Ovary (tissue), 9 donors: ENCODE data around the gene SLC1A7. TPM values are rescaled to one million over a fixed set of nuclear protein-coding genes. Genes with fewer than 3 reads are reported as not detected.

Experiments used
- DNase-seq, 5 donors: peaks; one replicate each; pipeline ENCODE4 v3.0.0-alpha.2; 2019 to 2020
- H3K27ac ChIP-seq, 2 donors: fragments of 200-600 bp; one replicate each; pipeline versions ENCODE4 v1.5.1 to v1.8.0; 2019 to 2022
- H3K27me3 ChIP-seq: fragments of 200-600 bp; one replicate; pipeline ENCODE4 v1.8.0; 2022
- H3K36me3 ChIP-seq: fragments of 200-600 bp; sonication (generic); one replicate; pipeline ENCODE4 v1.5.1; 2019
- H3K4me1 ChIP-seq: one replicate; pipeline ENCODE4 v1.8.1; 2013; ENCODE audit warnings: mild to moderate bottlenecking, moderate library complexity; ENCODE audit not compliant: insufficient read depth
- H3K4me3 ChIP-seq: fragments of 200-600 bp; sonication (generic); one replicate; pipeline ENCODE4 v1.5.1; 2017
- H3K9me3 ChIP-seq, 2 donors: fragments of 200-600 bp in 1 of 2; sonication (generic) in 1 of 2; one replicate each; pipeline versions ENCODE4 v1.5.1 to v1.8.1; 2013 to 2019; ENCODE audit warnings: mild to moderate bottlenecking in 1 of 2, moderate library complexity in 1 of 2
- EP300 ChIP-seq: sonication (generic); formaldehyde crosslinking; IDR thresholded peaks from one replicate; pipeline ENCODE4 v1.6.1; 2017; ENCODE audit warnings: antibody characterized with exemption
- POLR2A ChIP-seq: fragments of 450-650 bp; IDR thresholded peaks from one replicate; pipeline ENCODE4 v1.6.1; 2017; ENCODE audit warnings: antibody characterized with exemption, mild to moderate bottlenecking, moderate library complexity
- WGBS, 3 donors: extraction: QIAGEN DNeasy Blood & Tissue Kit in 1 of 3; methylation state at CpG; one replicate each; pipeline versions ENCODE4 v1.1.5 to v1.1.7; 2013 to 2017; 5-methylcytosine and 5-hydroxymethylcytosine counted together
- intact Hi-C, 4 donors: fragments of 100-400 bp; cut with DNase I; formaldehyde crosslinking; loops; one replicate each; pipeline versions ENCODE4 v1.11.0 to v1.15.1; 2022 to 2023
- polyA plus RNA-seq, 2 donors: library from polyadenylated mRNA; stranded (reverse); fragments of 200-250 nt in 1 of 2; fragments of 350-450 nt in 1 of 2; fragmentation: Illumina TruSeq in 1 of 2; extraction: RNeasy Lipid Tissue Mini Kit (QIAGEN cat#74804) in 1 of 2; gene quantifications; one replicate each; pipeline ENCODE4 v1.2.3, GENCODE V29; 2013 to 2014
- total RNA-seq, 7 donors: library from RNA; depleted of rRNA in 2 of 7; stranded (reverse); fragments of >200 nt in 2 of 7; fragmentation: NEBNext Ultra II Directional in 3 of 7; extraction: Animal tissue kit (Norgen Biotek cat#: 25700) in 3 of 7; gene quantifications; one replicate each; pipeline versions ENCODE4 v1.1.0 to v1.2.4, GENCODE V29; 2016 to 2023
- TF ChIP-seq, protein P1 (sequence below), 3 donors: fragments of 450-650 bp in 2 of 3; fragments of 200-600 bp in 1 of 3; IDR thresholded peaks; one replicate each; pipeline versions ENCODE4 v1.5.1 to v1.8.0; 2016 to 2022; ENCODE audit warnings: antibody characterized with exemption in 3 of 3, mild to moderate bottlenecking in 1 of 3
- donor health status: DM: no; HTN: no; CAD: no; lungs with moderate emphysema.
- donor health status: DM: no; HTN: no; CAD: no.
- donor health status: Bipolar disorder and iron deficiency.
- donor health status: DM: yes; HTN: yes; CAD: no.
- donor health status: DM: no; HTN: no; CAD: no.
- donor health status: DM: yes; HTN: yes; CAD: no.

SLC1A7 gene
- total and polyA plus RNA-seq, 9 donors, result 0.25 to 0.28 TPM; not detected in 7

DNA sequence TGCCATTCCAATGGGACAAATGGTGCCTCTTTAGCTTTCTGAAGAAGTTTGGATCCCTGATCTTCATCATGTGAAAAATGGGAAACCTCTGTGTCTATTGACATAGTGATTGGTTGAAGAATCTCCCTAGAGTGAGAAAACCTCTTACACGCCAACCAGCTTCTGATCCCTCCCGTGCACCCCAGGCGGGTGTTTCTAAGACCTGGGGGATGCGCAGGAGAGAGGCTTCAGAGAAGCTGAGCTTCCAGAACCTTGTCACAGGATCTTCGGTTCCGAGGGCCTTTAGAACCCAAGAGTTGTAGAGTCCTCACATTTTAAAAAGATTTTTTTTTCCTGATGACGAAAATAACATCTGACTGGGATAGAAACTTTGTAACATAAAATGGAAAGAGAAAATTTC lies 69.2 kb downstream of the SLC1A7 start:
- Histone ChIP-seq H3K36me3 (no peaks in the 10 kb centered on the region), H3K27me3 (no peaks in the 10 kb centered on the region), H3K9me3 (no peaks in the 10 kb centered on the region), H3K27ac (peak overlapping the region; percentile 57 to 79), H3K4me1 (peaks cover 7% of the 10 kb centered on the region), H3K4me3 (no peak overlapping the region)
- peak; percentile 13 to 25 (median 15) for DNase-seq
- no peak for TF ChIP-seq POLR2A
- no peak for TF ChIP-seq EP300
- 89 to 93% (median 91%) methylated on average over 7 of the region's 7 CpGs for WGBS, 3 donors
- intact Hi-C loops, result loop anchor here in 1 of 4 donors (10.0 kb wide), 1 partner anchor 102 kb away; no protein-coding TSS in a partner anchor

DNA sequence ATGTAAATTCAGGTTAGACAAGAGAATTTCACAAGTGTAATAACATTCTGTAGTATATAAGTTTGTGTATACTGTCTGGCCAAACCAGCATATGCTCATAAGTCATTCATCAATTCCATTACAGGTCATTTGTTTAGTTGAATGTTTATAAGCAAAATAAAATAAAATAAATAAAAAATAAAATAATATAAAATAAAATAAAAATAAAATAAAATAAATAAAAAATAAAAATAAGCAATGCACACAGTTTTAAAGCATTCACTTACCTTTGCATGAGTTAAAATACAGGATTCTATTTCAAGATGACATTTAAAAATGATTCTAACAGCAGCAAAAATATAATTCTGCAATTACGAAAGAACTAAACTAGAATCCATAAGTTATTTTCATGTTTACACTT lies 70.5 kb downstream of the SLC1A7 start:
- Histone ChIP-seq H3K36me3 (no peaks in the 10 kb centered on the region), H3K4me1 (peaks cover 7% of the 10 kb centered on the region), H3K9me3 (no peaks in the 10 kb centered on the region), H3K4me3 (no peak overlapping the region), H3K27ac (no peak overlapping the region), H3K27me3 (no peaks in the 10 kb centered on the region)
- TF ChIP-seq, protein P1, sequence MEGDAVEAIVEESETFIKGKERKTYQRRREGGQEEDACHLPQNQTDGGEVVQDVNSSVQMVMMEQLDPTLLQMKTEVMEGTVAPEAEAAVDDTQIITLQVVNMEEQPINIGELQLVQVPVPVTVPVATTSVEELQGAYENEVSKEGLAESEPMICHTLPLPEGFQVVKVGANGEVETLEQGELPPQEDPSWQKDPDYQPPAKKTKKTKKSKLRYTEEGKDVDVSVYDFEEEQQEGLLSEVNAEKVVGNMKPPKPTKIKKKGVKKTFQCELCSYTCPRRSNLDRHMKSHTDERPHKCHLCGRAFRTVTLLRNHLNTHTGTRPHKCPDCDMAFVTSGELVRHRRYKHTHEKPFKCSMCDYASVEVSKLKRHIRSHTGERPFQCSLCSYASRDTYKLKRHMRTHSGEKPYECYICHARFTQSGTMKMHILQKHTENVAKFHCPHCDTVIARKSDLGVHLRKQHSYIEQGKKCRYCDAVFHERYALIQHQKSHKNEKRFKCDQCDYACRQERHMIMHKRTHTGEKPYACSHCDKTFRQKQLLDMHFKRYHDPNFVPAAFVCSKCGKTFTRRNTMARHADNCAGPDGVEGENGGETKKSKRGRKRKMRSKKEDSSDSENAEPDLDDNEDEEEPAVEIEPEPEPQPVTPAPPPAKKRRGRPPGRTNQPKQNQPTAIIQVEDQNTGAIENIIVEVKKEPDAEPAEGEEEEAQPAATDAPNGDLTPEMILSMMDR (IDR thresholded peaks at IDR 0.05), result no peak
- TF ChIP-seq POLR2A, result no peak
- TF ChIP-seq EP300, result no peak
- DNase-seq, result no peak
- intact Hi-C loops, result loop anchor here in 1 of 4 donors (10.0 kb wide), 1 partner anchor 103 kb away; no protein-coding TSS in a partner anchor
- WGBS, 3 donors, result 94 to 98% (median 96%) methylated on average over 1 of the region's 1 CpG

DNA sequence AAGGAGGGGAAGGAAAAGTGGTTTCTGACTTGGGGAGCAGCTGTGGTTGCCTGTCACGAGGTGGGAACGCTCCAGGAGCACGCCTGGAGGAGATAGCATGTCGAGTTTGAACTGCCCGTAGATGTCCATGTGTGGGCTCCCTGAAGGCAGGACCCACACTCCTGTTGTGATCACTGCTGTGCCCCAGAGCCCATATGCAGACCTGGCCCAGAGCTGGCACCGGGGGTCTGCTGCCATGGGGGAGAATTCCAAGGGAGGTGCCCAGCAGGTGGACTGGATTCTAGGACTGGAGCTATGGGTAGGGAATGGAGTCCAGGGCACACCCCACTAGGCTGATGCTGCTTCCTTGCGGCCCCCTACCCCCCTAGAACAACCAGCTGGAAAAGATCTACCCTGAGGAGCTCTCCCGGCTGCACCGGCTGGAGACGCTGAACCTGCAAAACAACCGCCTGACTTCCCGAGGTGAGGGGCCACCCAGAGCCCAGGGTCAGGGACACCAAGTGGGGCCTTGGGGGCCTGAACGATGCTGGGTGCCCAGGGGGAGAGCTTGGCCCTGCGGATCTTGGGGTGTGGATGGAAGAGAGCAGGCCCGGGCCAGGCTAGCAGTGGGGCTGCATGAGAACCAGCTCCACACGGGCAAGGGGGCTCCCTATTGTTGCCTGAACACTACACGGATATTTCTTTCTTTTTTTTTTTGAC lies 71.1 kb downstream of the SLC1A7 start:
- DNase-seq, result peak; percentile 10 to 35 (median 22)
- no peaks in the 10 kb centered on the region for H3K27me3 ChIP-seq
- H3K36me3 ChIP-seq, result no peaks in the 10 kb centered on the region
- TF ChIP-seq EP300, result no peak
- no peak overlapping the region for H3K27ac ChIP-seq
- no peak overlapping the region for H3K4me3 ChIP-seq
- intact Hi-C loops, result loop anchor here in 1 of 4 donors (10.0 kb wide), 1 partner anchor 103 kb away; no protein-coding TSS in a partner anchor
- 73 to 81% (median 76%) methylated on average over 15 to 17 of the region's 17 CpGs for WGBS, 3 donors
- H3K4me1 ChIP-seq, result peaks cover 10% of the 10 kb centered on the region
- H3K9me3 ChIP-seq, result no peaks in the 10 kb centered on the region

DNA sequence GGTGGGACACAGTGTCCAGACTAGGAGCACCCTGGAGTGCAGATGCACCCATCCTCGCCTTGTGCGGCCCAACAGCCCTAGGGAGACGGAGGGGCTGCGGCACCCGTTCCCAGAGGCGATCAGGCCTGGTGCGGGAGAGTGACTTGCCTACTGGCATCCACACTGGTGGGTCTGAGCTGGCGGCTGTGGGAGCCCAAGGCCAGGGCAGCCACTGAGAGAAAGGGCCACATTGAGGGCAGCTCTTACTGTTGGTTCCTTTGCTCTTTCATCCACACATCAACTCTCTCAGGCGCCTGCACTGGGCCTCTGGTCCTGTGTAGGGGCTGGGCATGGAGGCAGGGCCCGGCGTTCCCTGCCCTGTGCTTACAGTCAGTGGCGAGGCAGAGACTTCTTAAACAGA lies 71.8 kb downstream of the SLC1A7 start:
- peak in 4 of 5 donors; percentile 11 to 33 (median 16) for DNase-seq
- H3K4me1 ChIP-seq, result peaks cover 10% of the 10 kb centered on the region

DNA sequence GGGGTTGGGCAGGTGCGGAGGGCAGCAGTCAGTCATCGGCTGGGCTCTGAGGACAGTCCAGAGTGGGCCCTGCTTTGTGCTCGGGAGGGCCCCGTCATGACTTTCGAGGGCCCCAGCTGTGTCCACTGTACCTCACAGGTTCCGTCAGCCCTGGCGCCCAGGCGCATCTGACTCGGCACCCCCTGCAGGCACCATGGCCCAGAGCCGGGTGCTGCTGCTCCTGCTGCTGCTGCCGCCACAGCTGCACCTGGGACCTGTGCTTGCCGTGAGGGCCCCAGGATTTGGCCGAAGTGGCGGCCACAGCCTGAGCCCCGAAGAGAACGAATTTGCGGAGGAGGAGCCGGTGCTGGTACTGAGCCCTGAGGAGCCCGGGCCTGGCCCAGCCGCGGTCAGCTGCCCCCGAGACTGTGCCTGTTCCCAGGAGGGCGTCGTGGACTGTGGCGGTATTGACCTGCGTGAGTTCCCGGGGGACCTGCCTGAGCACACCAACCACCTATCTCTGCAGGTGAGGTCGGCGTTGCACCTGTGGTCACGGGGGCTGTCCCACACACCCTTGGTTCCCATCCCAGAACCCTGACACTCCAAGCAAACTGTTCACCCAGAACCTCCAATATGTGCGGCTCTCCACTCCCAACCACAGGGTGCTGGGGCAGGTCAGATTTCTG lies 72.6 kb downstream of the SLC1A7 start:
- no peaks in the 10 kb centered on the region for H3K27me3 ChIP-seq
- no peak overlapping the region for H3K27ac ChIP-seq
- H3K4me3 ChIP-seq, result no peak overlapping the region
- peaks cover 10% of the 10 kb centered on the region for H3K4me1 ChIP-seq
- peak in 4 of 5 donors; percentile 15 to 38 (median 25) for DNase-seq
- H3K9me3 ChIP-seq, result no peaks in the 10 kb centered on the region
- TF ChIP-seq, protein P1 (IDR thresholded peaks at IDR 0.05), result no peak
- no peak for TF ChIP-seq EP300
- TF ChIP-seq POLR2A, result no peak
- intact Hi-C loops, result loop anchor here in 2 of 4 donors (10.0 kb wide), 3 partner anchors 55 to 115 kb away; no protein-coding TSS in a partner anchor
- 91 to 94% (median 93%) methylated on average over 21 to 31 of the region's 31 CpGs for WGBS, 3 donors
- no peaks in the 10 kb centered on the region for H3K36me3 ChIP-seq

More for the DNA sequence above, 71.8 kb downstream of the SLC1A7 start:
- intact Hi-C loops, result loop anchor here in 1 of 4 donors (10.0 kb wide), 1 partner anchor 104 kb away; no protein-coding TSS in a partner anchor
- TF ChIP-seq EP300 (no peak), POLR2A (no peak)
- TF ChIP-seq, protein P1 (IDR thresholded peaks at IDR 0.05), result no peak
- Histone ChIP-seq H3K27ac (no peak overlapping the region), H3K4me3 (no peak overlapping the region), H3K27me3 (no peaks in the 10 kb centered on the region), H3K9me3 (no peaks in the 10 kb centered on the region), H3K36me3 (no peaks in the 10 kb centered on the region)
- 94 to 97% (median 97%) methylated on average over 12 of the region's 12 CpGs for WGBS, 3 donors
